ENCODE results near the gene EPHA5. TPM values are rescaled to one million over a fixed set of nuclear protein-coding genes. Genes with fewer than 3 reads are reported as not detected.

The EPHA5 gene
- total RNA-seq, 1 donor from 2014 or later = under 0.01 TPM

GRCh38 chr4:65472531-65472930 lies 197.8 kb downstream of the EPHA5 start:
- H3K36me3 ChIP-seq (ENCODE audit: control insufficient read depth, insufficient read depth, low read length) = no peaks in the 10 kb centered on the region
- FAIRE-seq (no peak), DNase-seq (ENCODE audit: low read depth) (no peak)
- no peak overlapping the region for H3K4me3 ChIP-seq (ENCODE audit: low read depth, low read length)
- no peak for TF ChIP-seq CTCF (IDR thresholded peaks at IDR 0.05; ENCODE audit: insufficient read depth, low read length, severe bottlenecking)
- H3K27me3 ChIP-seq (ENCODE audit: control insufficient read depth, insufficient read depth, low read length) = no peaks in the 10 kb centered on the region

- DNase-seq (ENCODE audit: low read depth) = peak; percentile 64
- Histone ChIP-seq H3K36me3 (ENCODE audit: control insufficient read depth, insufficient read depth, low read length) (no peaks in the 10 kb centered on the region), H3K4me3 (ENCODE audit: low read depth, low read length) (no peak overlapping the region), H3K27me3 (ENCODE audit: control insufficient read depth, insufficient read depth, low read length) (no peaks in the 10 kb centered on the region)
- no peak for FAIRE-seq
- no peak for TF ChIP-seq CTCF (IDR thresholded peaks at IDR 0.05; ENCODE audit: insufficient read depth, low read length, severe bottlenecking)
Observed at GRCh38 chr4:65467068-65467680, 203.1 kb downstream of the EPHA5 start.

GRCh38 chr4:65461781-65462180 lies 208.5 kb downstream of the EPHA5 start:
- TF ChIP-seq CTCF (IDR thresholded peaks at IDR 0.05; ENCODE audit: insufficient read depth, low read length, severe bottlenecking) = no peak
- no peak overlapping the region for H3K4me3 ChIP-seq (ENCODE audit: low read depth, low read length)
- no peak for FAIRE-seq
- H3K36me3 ChIP-seq (ENCODE audit: control insufficient read depth, insufficient read depth, low read length) = no peaks in the 10 kb centered on the region
- no peaks in the 10 kb centered on the region for H3K27me3 ChIP-seq (ENCODE audit: control insufficient read depth, insufficient read depth, low read length)
- no peak for DNase-seq (ENCODE audit: low read depth)

- DNase-seq (ENCODE audit: low read depth) = no peak
- Histone ChIP-seq H3K4me3 (ENCODE audit: low read depth, low read length) (no peak overlapping the region), H3K27me3 (ENCODE audit: control insufficient read depth, insufficient read depth, low read length) (no peaks in the 10 kb centered on the region), H3K36me3 (ENCODE audit: control insufficient read depth, insufficient read depth, low read length) (no peaks in the 10 kb centered on the region)
- FAIRE-seq = no peak
- no peak for TF ChIP-seq CTCF (IDR thresholded peaks at IDR 0.05; ENCODE audit: insufficient read depth, low read length, severe bottlenecking)
Observed at GRCh38 chr4:65457011-65457410, 213.3 kb downstream of the EPHA5 start.

- H3K4me3 ChIP-seq (ENCODE audit: low read depth, low read length) = no peak overlapping the region
- DNase-seq (ENCODE audit: low read depth) = no peak
- FAIRE-seq = no peak
- no peak for TF ChIP-seq CTCF (IDR thresholded peaks at IDR 0.05; ENCODE audit: insufficient read depth, low read length, severe bottlenecking)
- no peaks in the 10 kb centered on the region for H3K36me3 ChIP-seq (ENCODE audit: control insufficient read depth, insufficient read depth, low read length)
- H3K27me3 ChIP-seq (ENCODE audit: control insufficient read depth, insufficient read depth, low read length) = no peaks in the 10 kb centered on the region
Observed at GRCh38 chr4:65456579-65456978, 213.7 kb downstream of the EPHA5 start.

GRCh38 chr4:65453398-65453797 lies 216.9 kb downstream of the EPHA5 start:
- Histone ChIP-seq H3K36me3 (ENCODE audit: control insufficient read depth, insufficient read depth, low read length) (no peaks in the 10 kb centered on the region), H3K27me3 (ENCODE audit: control insufficient read depth, insufficient read depth, low read length) (no peaks in the 10 kb centered on the region), H3K4me3 (ENCODE audit: low read depth, low read length) (no peak overlapping the region)
- FAIRE-seq (no peak), DNase-seq (ENCODE audit: low read depth) (no peak)
- no peak for TF ChIP-seq CTCF (IDR thresholded peaks at IDR 0.05; ENCODE audit: insufficient read depth, low read length, severe bottlenecking)
